GM19455 (cell line): ENCODE measurements around the gene PTPRG.

Experiments used
- ATAC-seq: cut with Tn5 transposase; IDR thresholded peaks from one replicate; pipeline ENCODE4 v1.9.1; 2021; ENCODE audit not compliant: unreplicated experiment

PTPRG gene

GRCh38 chr3:62167566-62168262 is 606.3 kb downstream of the PTPRG start:
- no peak for ATAC-seq

GRCh38 chr3:62168356-62168755 is 607.0 kb downstream of the PTPRG start:
- ATAC-seq, result no peak

- ATAC-seq, result no peak
These were observed 608.7 kb downstream of the PTPRG start for GRCh38 chr3:62169906-62170660.

GRCh38 chr3:62171789-62172188 is 610.4 kb downstream of the PTPRG start:
- ATAC-seq, result no peak

GRCh38 chr3:62172199-62172598 is 610.8 kb downstream of the PTPRG start:
- no peak for ATAC-seq

GRCh38 chr3:62173939-62174515 is 612.7 kb downstream of the PTPRG start:
- no peak for ATAC-seq

- ATAC-seq, result no peak
These were observed 613.8 kb downstream of the PTPRG start for GRCh38 chr3:62175161-62175560.

GRCh38 chr3:62178032-62178431 is 616.7 kb downstream of the PTPRG start:
- no peak for ATAC-seq

- no peak for ATAC-seq
These were observed 617.6 kb downstream of the PTPRG start for GRCh38 chr3:62178739-62179600.

GRCh38 chr3:62180514-62180913 is 619.1 kb downstream of the PTPRG start:
- no peak for ATAC-seq

GRCh38 chr3:62183087-62183486 is 621.7 kb downstream of the PTPRG start:
- no peak for ATAC-seq

- no peak for ATAC-seq
These were observed 622.6 kb downstream of the PTPRG start for GRCh38 chr3:62183969-62184368.

GRCh38 chr3:62184559-62184958 is 623.2 kb downstream of the PTPRG start:
- ATAC-seq, result no peak

- ATAC-seq, result no peak
These were observed 625.7 kb downstream of the PTPRG start for GRCh38 chr3:62187022-62187431.

GRCh38 chr3:62188681-62189375 is 627.5 kb downstream of the PTPRG start:
- peak; percentile 78 for ATAC-seq

GRCh38 chr3:62189376-62189698 is 628.0 kb downstream of the PTPRG start:
- ATAC-seq, result no peak

- no peak for ATAC-seq
These were observed 631.5 kb downstream of the PTPRG start for GRCh38 chr3:62192891-62193290.

- no peak for ATAC-seq
These were observed 632.4 kb downstream of the PTPRG start for GRCh38 chr3:62193586-62194345.

GRCh38 chr3:62197350-62198012 is 636.1 kb downstream of the PTPRG start:
- ATAC-seq, result no peak

- ATAC-seq, result no peak
These were observed 637.8 kb downstream of the PTPRG start for GRCh38 chr3:62199126-62199525.
